ENCODE results near the gene GRIN3A. TPM values are rescaled to one million over a fixed set of nuclear protein-coding genes. Genes with fewer than 3 reads are reported as not detected.

The GRIN3A gene
- total RNA-seq, 2 donors from 2014 or later, result not detected

GRCh38 chr9:101691657-101692056 lies 46.8 kb downstream of the GRIN3A start:
- no peaks in the 10 kb centered on the region for H3K4me1 ChIP-seq (ENCODE audit: control insufficient read depth, insufficient read depth, low read length)
- DNase-seq, result no peak
- Mint-ChIP-seq H3K27ac (no peak overlapping the region), H3K27me3 (ENCODE audit: insufficient read depth) (no peaks in the 10 kb centered on the region), H3K4me3 (no peak overlapping the region), H3K9me3 (no peaks in the 10 kb centered on the region), H3K36me3 (ENCODE audit: low read depth) (no peaks in the 10 kb centered on the region), H3K4me1 (peaks cover 6% of the 10 kb centered on the region)
- no peaks in the 10 kb centered on the region for H3K36me3 ChIP-seq (ENCODE audit: control insufficient read depth, insufficient read depth, low read length)
- no peak overlapping the region for H3K4me3 ChIP-seq (ENCODE audit: low read length)
- H3K9ac ChIP-seq (ENCODE audit: extremely low read depth, low read length, poor library complexity, severe bottlenecking), result no peak overlapping the region
- peaks cover 5% of the 10 kb centered on the region for H3K9me3 ChIP-seq (ENCODE audit: control insufficient read depth, low read length)
- H3K27me3 ChIP-seq (ENCODE audit: control insufficient read depth, insufficient read depth, low read length, poor library complexity, severe bottlenecking), result no peaks in the 10 kb centered on the region
- 89 to 96% methylated on average over 2 of the region's 2 CpGs for WGBS, 2 experiments (ENCODE audit: insufficient coverage in 1 of 2, insufficient read length in 1 of 2)
- no peak overlapping the region for H3K27ac ChIP-seq (ENCODE audit: low read depth, low read length)
- TF ChIP-seq CTCF (conservative IDR thresholded peaks at IDR 0.05), result no peak

- Histone ChIP-seq H3K9ac (ENCODE audit: extremely low read depth, low read length, poor library complexity, severe bottlenecking) (no peak overlapping the region), H3K9me3 (ENCODE audit: control insufficient read depth, low read length) (peaks cover 5% of the 10 kb centered on the region), H3K4me1 (ENCODE audit: control insufficient read depth, insufficient read depth, low read length) (no peaks in the 10 kb centered on the region), H3K27me3 (ENCODE audit: control insufficient read depth, insufficient read depth, low read length, poor library complexity, severe bottlenecking) (no peaks in the 10 kb centered on the region), H3K36me3 (ENCODE audit: control insufficient read depth, insufficient read depth, low read length) (no peaks in the 10 kb centered on the region), H3K27ac (ENCODE audit: low read depth, low read length) (no peak overlapping the region), H3K4me3 (ENCODE audit: low read length) (no peak overlapping the region)
- Mint-ChIP-seq H3K27me3 (ENCODE audit: insufficient read depth) (no peaks in the 10 kb centered on the region), H3K4me1 (peaks cover 6% of the 10 kb centered on the region), H3K9me3 (no peaks in the 10 kb centered on the region), H3K36me3 (ENCODE audit: low read depth) (no peaks in the 10 kb centered on the region), H3K4me3 (no peak overlapping the region), H3K27ac (no peak overlapping the region)
- TF ChIP-seq CTCF (conservative IDR thresholded peaks at IDR 0.05), result no peak
- DNase-seq, result no peak
- 60% methylated on average over 1 to 2 of the region's 2 CpGs for WGBS, 2 experiments (ENCODE audit: insufficient coverage in 1 of 2, insufficient read length in 1 of 2)
Measured at GRCh38 chr9:101689039-101689438, 49.4 kb downstream of the GRIN3A start.

- H3K36me3 ChIP-seq (ENCODE audit: control insufficient read depth, insufficient read depth, low read length), result no peaks in the 10 kb centered on the region
- no peaks in the 10 kb centered on the region for H3K27me3 Mint-ChIP-seq (ENCODE audit: insufficient read depth)
- no peaks in the 10 kb centered on the region for H3K27me3 ChIP-seq (ENCODE audit: control insufficient read depth, insufficient read depth, low read length, poor library complexity, severe bottlenecking)
Measured at GRCh38 chr9:101684665-101685064, 53.8 kb downstream of the GRIN3A start.

More at GRCh38 chr9:101684665-101685064, 53.8 kb downstream of the GRIN3A start:
- H3K36me3 Mint-ChIP-seq (ENCODE audit: low read depth), result no peaks in the 10 kb centered on the region
- H3K27ac Mint-ChIP-seq, result no peak overlapping the region
- no peak for TF ChIP-seq CTCF (conservative IDR thresholded peaks at IDR 0.05)
- Histone ChIP-seq H3K4me3 (ENCODE audit: low read length) (no peak overlapping the region), H3K9ac (ENCODE audit: extremely low read depth, low read length, poor library complexity, severe bottlenecking) (no peak overlapping the region), H3K27ac (ENCODE audit: low read depth, low read length) (no peak overlapping the region), H3K9me3 (ENCODE audit: control insufficient read depth, low read length) (peaks cover 5% of the 10 kb centered on the region), H3K4me1 (ENCODE audit: control insufficient read depth, insufficient read depth, low read length) (no peaks in the 10 kb centered on the region)
- WGBS, 2 experiments (ENCODE audit: insufficient coverage in 1 of 2, insufficient read length in 1 of 2), result 56% methylated on average over 2 of the region's 2 CpGs; no CpG with 5 or more reads in 1 of the 2 experiments
- H3K4me1 Mint-ChIP-seq, result no peaks in the 10 kb centered on the region
- H3K4me3 Mint-ChIP-seq, result no peak overlapping the region
- no peaks in the 10 kb centered on the region for H3K9me3 Mint-ChIP-seq
- no peak for DNase-seq
